GM18498 (cell line): ENCODE data around the gene GCSAM.

Experiments
- ATAC-seq: cut with Tn5 transposase; IDR thresholded peaks from one replicate; pipeline ENCODE4 v1.9.1; 2021; ENCODE audit warnings: mild to moderate bottlenecking, moderate library complexity; ENCODE audit not compliant: unreplicated experiment

The GCSAM gene

DNA sequence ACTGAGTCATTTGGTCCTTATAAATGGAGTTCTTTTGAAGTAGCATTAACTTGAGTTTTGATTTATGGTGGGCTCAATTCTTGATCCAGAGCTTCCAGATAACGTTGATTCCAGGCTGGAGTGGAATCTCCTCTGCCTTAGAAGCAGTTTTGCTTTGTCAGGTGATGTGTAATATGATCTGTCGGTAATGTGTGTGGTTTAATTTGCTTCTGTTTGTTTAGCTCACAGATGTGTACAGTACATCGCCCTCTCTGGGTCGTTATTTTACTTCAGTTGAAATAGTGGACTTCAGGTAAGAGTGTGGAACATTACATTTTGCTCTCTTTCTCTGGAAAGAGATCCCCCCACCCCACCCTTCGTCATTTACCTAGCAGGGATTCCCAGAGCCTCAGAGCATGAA is 23.7 kb downstream of the GCSAM start:
- ATAC-seq, result no peak

DNA sequence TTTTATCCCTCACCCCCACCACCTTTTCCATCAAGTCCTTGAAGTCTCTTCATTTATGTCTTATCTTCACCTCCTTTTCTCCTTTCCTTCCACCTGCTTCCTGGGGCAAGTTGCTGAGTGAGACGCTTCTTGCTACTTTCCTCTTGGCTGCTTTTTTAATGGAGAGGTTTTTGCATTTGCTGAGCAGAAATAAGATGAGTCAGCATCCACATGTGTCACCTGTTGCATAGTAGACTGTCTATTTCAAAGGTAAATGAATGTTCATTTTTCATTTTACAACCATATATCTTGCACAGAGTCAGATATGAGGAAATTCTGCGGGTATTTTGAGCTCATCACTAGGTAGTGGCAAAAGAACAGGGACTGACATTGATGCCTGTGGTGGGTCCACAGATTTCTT is 28.3 kb downstream of the GCSAM start:
- no peak for ATAC-seq

GRCh38 chr3:112101916-112102315 is 31.1 kb downstream of the GCSAM start:
- no peak for ATAC-seq

GRCh38 chr3:112097378-112097777 is 35.7 kb downstream of the GCSAM start:
- peak; percentile 59 for ATAC-seq

DNA sequence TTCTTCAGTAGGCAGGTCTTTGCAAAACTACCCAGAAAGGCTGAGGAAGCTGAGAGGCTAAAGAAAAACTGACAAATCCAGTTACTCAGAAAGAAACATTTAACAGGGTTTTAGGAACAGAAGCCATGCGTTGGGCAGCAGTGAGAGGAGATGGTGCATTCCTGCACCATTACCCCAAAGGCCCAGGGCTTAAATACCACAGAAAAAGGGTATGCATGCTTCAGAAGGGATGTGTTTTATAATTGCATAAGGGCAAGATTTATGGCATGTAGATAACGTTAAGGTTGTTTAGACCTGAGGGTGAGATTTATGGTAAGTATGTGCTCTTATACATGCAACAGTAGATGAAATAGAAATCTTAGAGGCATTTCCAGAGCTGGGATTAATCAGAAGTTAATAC is 36.9 kb downstream of the GCSAM start:
- ATAC-seq, result no peak

DNA sequence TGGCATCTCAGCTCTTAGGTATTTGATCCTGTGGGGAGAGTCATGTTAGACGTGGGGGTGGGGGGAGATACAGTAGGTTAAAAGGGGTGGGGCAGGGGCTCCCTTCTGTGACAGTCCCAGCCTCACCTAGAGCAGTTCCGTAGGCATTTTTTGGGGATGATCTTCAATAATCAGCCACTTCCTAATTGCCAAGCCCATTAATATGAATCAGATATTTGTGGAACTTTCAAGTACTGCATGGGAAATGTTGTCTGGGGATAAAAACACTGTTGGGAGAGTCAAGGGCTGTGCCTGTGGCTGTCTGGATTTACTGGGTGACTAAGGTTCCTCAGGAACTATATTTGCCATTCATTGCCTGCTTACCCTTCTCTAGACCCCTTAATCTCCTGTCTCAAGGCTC is 37.3 kb downstream of the GCSAM start:
- no peak for ATAC-seq

DNA sequence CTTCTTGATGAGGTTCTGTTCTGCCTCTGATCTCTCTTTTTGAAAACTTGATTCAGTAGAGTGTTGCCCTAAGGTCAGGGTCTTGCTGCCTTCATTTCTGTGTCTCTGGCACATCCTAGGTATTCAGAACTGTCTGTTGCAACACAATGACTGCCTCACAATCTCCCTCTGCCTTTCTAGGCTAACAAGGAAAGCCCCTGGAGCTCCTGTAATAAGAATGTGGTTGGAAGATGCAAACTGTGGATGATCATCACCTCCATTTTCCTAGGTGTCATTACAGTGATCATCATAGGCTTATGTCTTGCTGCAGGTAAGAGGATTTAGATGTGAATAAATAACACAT is 39.9 kb downstream of the GCSAM start:
- ATAC-seq, result no peak

- ATAC-seq, result peak; percentile 39
Measured at GRCh38 chr3:112092496-112093179, 40.4 kb downstream of the GCSAM start.

GRCh38 chr3:112090887-112091586 is 42.0 kb downstream of the GCSAM start:
- ATAC-seq, result no peak

GRCh38 chr3:112089956-112090886 is 42.8 kb downstream of the GCSAM start:
- no peak for ATAC-seq

DNA sequence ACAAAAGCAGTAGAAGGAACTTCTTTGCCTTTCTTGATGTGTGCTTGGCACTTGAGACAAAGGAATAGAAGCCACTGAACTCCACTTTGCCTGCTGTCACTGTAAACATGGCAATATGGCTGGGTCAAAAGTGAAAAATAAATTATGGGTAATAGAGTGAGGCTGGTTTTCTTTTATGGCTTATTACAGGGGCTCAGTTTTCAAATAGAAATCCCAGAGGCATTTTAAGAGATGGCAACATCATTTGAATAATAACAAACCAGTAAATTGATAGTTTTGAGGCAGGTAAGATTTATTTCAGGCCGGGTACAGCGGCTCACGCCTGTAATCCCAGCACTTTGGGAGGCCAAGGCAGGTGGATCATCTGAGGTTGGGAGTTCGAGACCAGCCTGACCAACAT is 44.1 kb downstream of the GCSAM start:
- ATAC-seq, result no peak

DNA sequence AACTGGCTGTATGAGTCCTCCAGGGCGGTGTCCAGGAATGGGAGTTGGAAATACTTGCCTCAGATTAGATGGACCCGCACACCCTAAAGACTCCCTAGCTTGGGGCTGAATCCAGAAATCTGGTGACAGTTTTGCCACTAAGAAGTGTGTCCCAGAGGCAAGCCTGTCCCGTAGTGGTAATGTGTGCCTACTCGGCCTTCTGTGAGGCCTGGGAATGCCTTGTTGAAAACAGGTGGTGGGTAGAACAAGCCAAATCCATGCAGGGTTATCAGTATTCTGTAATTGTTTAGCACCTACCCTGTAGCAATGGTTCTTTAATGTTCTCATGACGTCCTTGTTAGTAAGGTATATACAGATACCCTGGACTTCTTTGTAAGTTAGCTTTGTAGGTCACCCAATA is 45.3 kb downstream of the GCSAM start:
- no peak for ATAC-seq

DNA sequence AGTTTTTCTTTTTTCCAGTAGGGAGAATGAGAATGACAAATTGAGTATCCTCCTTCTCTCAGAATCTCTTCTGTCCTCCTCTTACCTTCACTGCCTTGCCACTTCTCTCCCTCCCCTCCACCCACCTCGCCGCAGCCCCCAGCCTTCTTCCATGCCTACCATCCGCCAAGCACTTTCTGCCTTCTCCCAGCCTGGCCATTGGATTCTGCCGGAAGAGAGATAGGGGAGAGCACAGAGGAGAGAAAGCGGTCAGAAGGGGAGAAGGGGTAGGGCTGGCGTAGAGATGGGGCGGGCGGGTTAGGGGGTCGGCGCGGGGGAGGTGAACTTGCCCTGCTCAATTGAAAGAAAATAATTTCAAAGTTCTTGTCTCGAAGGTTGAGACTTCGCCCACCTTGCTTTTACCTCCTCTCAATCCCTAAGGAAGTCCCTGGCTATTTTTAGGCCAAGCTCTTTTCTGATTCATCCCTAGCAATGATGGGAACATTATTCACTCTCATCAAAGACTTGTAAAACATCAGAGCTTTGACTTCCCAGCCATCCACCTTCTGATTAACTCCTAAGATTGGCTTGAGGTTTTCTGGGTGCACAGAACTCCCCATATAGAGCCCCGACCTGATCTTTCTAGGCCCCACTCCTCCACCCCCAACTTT is 46.0 kb downstream of the GCSAM start:
- ATAC-seq, result no peak

DNA sequence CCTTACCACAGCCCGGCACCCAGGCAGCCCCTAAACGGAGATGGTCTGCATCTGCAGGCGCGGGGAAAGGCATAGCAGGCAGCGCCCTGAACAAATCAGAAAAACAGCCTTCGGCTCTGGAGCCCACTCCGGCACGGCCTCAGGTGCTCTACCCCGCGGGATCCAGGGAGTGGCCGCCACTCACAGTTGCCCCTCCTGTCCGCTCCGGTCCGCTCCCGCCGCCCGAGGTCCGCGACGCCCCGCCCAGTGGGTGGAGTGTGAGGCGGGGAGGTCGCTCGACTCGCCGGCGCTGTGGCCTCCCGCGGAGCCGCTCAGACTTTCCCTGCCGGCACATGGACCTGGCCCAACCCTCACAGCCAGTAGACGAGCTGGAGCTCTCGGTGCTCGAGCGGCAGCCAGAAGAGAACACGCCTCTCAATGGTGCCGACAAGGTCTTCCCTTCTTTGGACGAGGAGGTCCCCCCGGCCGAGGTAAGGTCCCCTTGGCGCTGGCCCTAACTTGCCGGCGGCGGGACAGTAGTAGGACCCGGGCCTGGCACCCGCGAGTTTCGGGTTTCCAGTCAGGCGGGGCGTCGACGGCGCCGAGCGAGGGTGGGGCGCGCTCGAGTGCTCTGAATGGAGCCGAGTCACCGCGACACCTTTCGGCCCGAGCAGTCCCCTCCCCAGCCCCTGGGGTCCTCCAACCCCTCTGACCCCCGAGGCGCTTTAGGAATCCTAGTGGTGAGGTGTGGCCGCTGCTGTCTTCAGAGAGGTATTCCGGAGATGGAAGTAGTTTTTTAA is 46.8 kb downstream of the GCSAM start, which contains the start of gene C3orf52:
TSS of gene C3orf52 (plus strand) at position 314 of the 779 bp plus-strand sequence. CDS start at position 333, 19 bp downstream.
- ATAC-seq, result peak; percentile 93

- no peak for ATAC-seq
Measured at GRCh38 chr3:112085735-112086075, 47.3 kb downstream of the GCSAM start.

- no peak for ATAC-seq
Measured at GRCh38 chr3:112084980-112085705, 47.9 kb downstream of the GCSAM start.

DNA sequence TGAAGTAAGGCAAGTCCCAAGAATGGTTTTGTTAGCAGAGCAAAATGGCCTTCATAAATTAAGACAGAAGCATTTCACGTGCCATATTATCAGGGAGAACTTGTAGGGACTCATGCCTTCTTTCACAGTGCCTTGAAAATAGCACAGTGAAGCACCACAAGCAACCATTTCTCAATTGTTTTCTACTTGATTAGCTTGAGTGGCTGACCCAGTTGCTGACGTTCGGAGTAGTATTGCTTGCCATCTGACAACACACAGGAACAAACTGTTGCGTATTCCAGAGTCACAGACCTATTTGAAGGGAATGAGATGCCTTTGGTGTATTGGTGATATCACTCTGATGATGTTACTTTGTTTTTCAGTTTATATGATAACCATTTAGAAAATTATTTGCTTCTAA is 49.8 kb downstream of the GCSAM start:
- ATAC-seq, result no peak

GRCh38 chr3:112078125-112079083 is 54.6 kb downstream of the GCSAM start:
- ATAC-seq, result peak; percentile 40
